H9 (cell line): Measurements from ENCODE around the gene PCBP4. TPM values are rescaled to one million over a fixed set of nuclear protein-coding genes. Genes with fewer than 3 reads are reported as not detected.

Experiments used
- DNase-seq: peaks from one replicate; pipeline ENCODE4 v3.0.0-alpha.2; 2017
- H2AFZ ChIP-seq: one replicate; pipeline ENCODE4 v1.6.1; 2013; ENCODE audit warnings: mild to moderate bottlenecking, low read length, control low read depth, moderate library complexity
- H2AK5ac ChIP-seq: 2 replicates; pipeline ENCODE4 v1.6.1; 2013; ENCODE audit warnings: low read length, control low read depth, mixed read lengths; ENCODE audit not compliant: insufficient read length
- H2BK120ac ChIP-seq: one replicate; pipeline ENCODE4 v1.6.1; 2013; ENCODE audit warnings: low read depth, mild to moderate bottlenecking, low read length, control low read depth, inconsistent platforms; ENCODE audit not compliant: poor library complexity, severe bottlenecking
- H2BK12ac ChIP-seq: 2 replicates; pipeline ENCODE4 v1.6.1; 2013; ENCODE audit warnings: low read length, control low read depth, mixed read lengths, low read depth; ENCODE audit not compliant: insufficient read length
- H2BK15ac ChIP-seq: 2 replicates; pipeline ENCODE4 v1.6.1; 2013; ENCODE audit warnings: low read depth, low read length, control low read depth
- H2BK20ac ChIP-seq: one replicate; pipeline ENCODE4 v1.6.1; 2013; ENCODE audit warnings: low read depth, mild to moderate bottlenecking, low read length, control low read depth, inconsistent platforms; ENCODE audit not compliant: poor library complexity, severe bottlenecking
- H2BK5ac ChIP-seq: 2 replicates; pipeline ENCODE4 v1.6.1; 2013; ENCODE audit warnings: low read length, control low read depth, mixed read lengths; ENCODE audit not compliant: insufficient read length
- H3K14ac ChIP-seq: 2 replicates; pipeline ENCODE4 v1.6.1; 2013; ENCODE audit warnings: low read length, control low read depth; ENCODE audit not compliant: insufficient read depth
- H3K18ac ChIP-seq: 2 replicates; pipeline ENCODE4 v1.6.1; 2013; ENCODE audit warnings: low read depth, mild to moderate bottlenecking, mixed read lengths, low read length, control low read depth; ENCODE audit not compliant: insufficient read length
- H3K23ac ChIP-seq: 2 replicates; pipeline ENCODE4 v1.6.1; 2013; ENCODE audit warnings: low read length, control low read depth, mixed read lengths, low read depth; ENCODE audit not compliant: insufficient read length
- H3K23me2 ChIP-seq: 2 replicates; pipeline ENCODE4 v1.6.1; 2013; ENCODE audit warnings: low read depth, mild to moderate bottlenecking, mixed read lengths, low read length, control low read depth; ENCODE audit not compliant: insufficient read length, poor library complexity, severe bottlenecking
- H3K27ac ChIP-seq: 2 replicates; pipeline ENCODE4 v1.5.1; 2013; ENCODE audit warnings: low read length, control low read depth, mixed read lengths, low read depth; ENCODE audit not compliant: insufficient read length
- H3K27me3 ChIP-seq: 2 replicates; pipeline ENCODE4 v1.6.1; 2013; ENCODE audit warnings: low read length, control low read depth, inconsistent platforms; ENCODE audit not compliant: insufficient read depth
- H3K4ac ChIP-seq: 2 replicates; pipeline ENCODE4 v1.6.1; 2013; ENCODE audit warnings: low read depth, mild to moderate bottlenecking, control low read depth, inconsistent platforms, low read length, moderate library complexity
- H3K4me1 ChIP-seq: 2 replicates; pipeline ENCODE4 v1.6.1; 2013; ENCODE audit warnings: low read length, control low read depth, inconsistent platforms; ENCODE audit not compliant: insufficient read depth
- H3K4me2 ChIP-seq: 2 replicates; pipeline ENCODE4 v1.6.1; 2013; ENCODE audit warnings: low read length, control low read depth, mixed read lengths; ENCODE audit not compliant: insufficient read length, insufficient read depth
- H3K56ac ChIP-seq: 2 replicates; pipeline ENCODE4 v1.6.1; 2013; ENCODE audit warnings: low read depth, mild to moderate bottlenecking, mixed read lengths, low read length, control low read depth; ENCODE audit not compliant: insufficient read length
- H3K79me1 ChIP-seq: 2 replicates; pipeline ENCODE4 v1.6.1; 2013; ENCODE audit warnings: low read depth, mild to moderate bottlenecking, moderate library complexity, low read length, control low read depth, inconsistent platforms; ENCODE audit not compliant: insufficient read depth, poor library complexity, severe bottlenecking
- H3K79me2 ChIP-seq: 2 replicates; pipeline ENCODE4 v1.6.1; 2013; ENCODE audit warnings: low read length, control low read depth, inconsistent platforms; ENCODE audit not compliant: insufficient read depth
- H3K9ac ChIP-seq: 2 replicates; pipeline ENCODE4 v1.6.1; 2013; ENCODE audit warnings: low read length, control low read depth, mixed read lengths; ENCODE audit not compliant: insufficient read length; ENCODE audit errors: extremely low read depth
- H3K9me3 ChIP-seq: one replicate; pipeline ENCODE4 v1.6.1; 2013; ENCODE audit warnings: low read depth, low read length, inconsistent platforms; ENCODE audit not compliant: control insufficient read depth
- H3T11ph ChIP-seq: one replicate; pipeline ENCODE4 v1.6.1; 2013; ENCODE audit warnings: mild to moderate bottlenecking, low read length, control low read depth, inconsistent platforms
- H4K20me1 ChIP-seq: one replicate; pipeline ENCODE4 v1.6.1; 2013; ENCODE audit not compliant: control insufficient read depth, insufficient read length, insufficient read depth
- H4K5ac ChIP-seq: 2 replicates; pipeline ENCODE4 v1.6.1; 2013; ENCODE audit warnings: low read depth, mild to moderate bottlenecking, mixed read lengths, low read length, control low read depth; ENCODE audit not compliant: insufficient read length
- H4K8ac ChIP-seq: replicated peaks from 2 replicates; pipeline ENCODE4 v1.6.1; 2013; ENCODE audit warnings: low read length, control low read depth, mixed read lengths, low read depth; ENCODE audit not compliant: insufficient read length
- H4K91ac ChIP-seq: 2 replicates; pipeline ENCODE4 v1.6.1; 2013; ENCODE audit warnings: low read depth, mild to moderate bottlenecking, moderate library complexity, mixed read lengths, low read length, control low read depth; ENCODE audit not compliant: insufficient read length
- H3K27ac Mint-ChIP-seq, 3 experiments: 2 replicates in 2 of 3; 3 replicates in 1 of 3; pipeline ENCODE4 v1.8.0; 2020 to 2021; ENCODE audit warnings: mixed read lengths in 3 of 3, mild to moderate bottlenecking in 1 of 3, moderate library complexity in 1 of 3
- H3K27me3 Mint-ChIP-seq: 2 replicates; pipeline ENCODE4 v1.8.0; 2021; ENCODE audit warnings: low read depth, mild to moderate bottlenecking, moderate library complexity, mixed read lengths
- H3K36me3 Mint-ChIP-seq, 3 experiments: 2 replicates in 2 of 3; 3 replicates in 1 of 3; pipeline ENCODE4 v1.8.0; 2020 to 2021; ENCODE audit warnings: low read depth in 3 of 3, mixed read lengths in 3 of 3; ENCODE audit not compliant: insufficient read depth in 1 of 3
- H3K4me1 Mint-ChIP-seq, 2 experiments: 2 replicates each; pipeline ENCODE4 v1.8.0; 2020; ENCODE audit warnings: mixed read lengths in 2 of 2
- H3K4me3 Mint-ChIP-seq, 2 experiments: 2 replicates in 1 of 2; 3 replicates in 1 of 2; pipeline ENCODE4 v1.8.0; 2020 to 2021; ENCODE audit warnings: mild to moderate bottlenecking in 2 of 2, mixed read lengths in 2 of 2, moderate library complexity in 1 of 2
- H3K9me3 Mint-ChIP-seq, 2 experiments: 2 replicates in 1 of 2; 3 replicates in 1 of 2; pipeline ENCODE4 v1.8.0; 2020; ENCODE audit warnings: mild to moderate bottlenecking in 2 of 2, mixed read lengths in 2 of 2, moderate library complexity in 1 of 2
- WGBS: extraction: QIAGEN DNeasy Blood & Tissue Kit; methylation state at CpG from one replicate; pipeline ENCODE4 v1.1.7; 2013; ENCODE audit warnings: missing lambda C conversion rate, low lambda C conversion rate, mixed read lengths; ENCODE audit not compliant: insufficient read length; ENCODE audit errors: extremely low coverage; 5-methylcytosine and 5-hydroxymethylcytosine counted together
- total RNA-seq: library from RNA; stranded (reverse); gene quantifications from 2 replicates; pipeline ENCODE4 v1.2.1, GENCODE V29; 2021
- TF ChIP-seq, protein P1 (sequence below): fragments of 200-600 bp; sonication (generic); conservative IDR thresholded peaks from 3 replicates; pipeline ENCODE4 v1.8.0; 2021; ENCODE audit warnings: antibody characterized with exemption, mild to moderate bottlenecking

Gene PCBP4
- total RNA-seq, 1 experiment from 2014 or later: 24.6 TPM

- WGBS: no CpG with 5 or more reads among the region's 15 CpGs
- H3K9me3 Mint-ChIP-seq: no peaks in the 10 kb centered on the region
Measured at GRCh38 chr3:52005571-52005986, 38.3 kb upstream of the PCBP4 start.

More at GRCh38 chr3:52005571-52005986, 38.3 kb upstream of the PCBP4 start:
- peaks cover 15% of the 10 kb centered on the region; the same call in 1 of the 2 replicates for H3K4me1 ChIP-seq
- no peak overlapping the region for H2BK20ac ChIP-seq
- peak; percentile 84 for DNase-seq
- H2BK15ac ChIP-seq: no peak overlapping the region
- H3K23ac ChIP-seq: no peak overlapping the region
- H2BK5ac ChIP-seq: no peak overlapping the region
- no peaks in the 10 kb centered on the region for H3K79me2 ChIP-seq
- H3K4ac ChIP-seq: no peak overlapping the region
- H2AFZ ChIP-seq: no peak overlapping the region
- peak overlapping the region; percentile 45 to 75 for H3K4me3 Mint-ChIP-seq
- H3K27ac Mint-ChIP-seq: peak overlapping the region in 2 of 3 experiments; percentile 64 to 77; a peak in 1 of 7 replicates
- no peaks in the 10 kb centered on the region for H3K23me2 ChIP-seq
- no peak overlapping the region for H3K9ac ChIP-seq
- H4K8ac ChIP-seq: no peak overlapping the region
- no peak overlapping the region for H2AK5ac ChIP-seq
- no peaks in the 10 kb centered on the region; a peak in 1 of 7 replicates for H3K36me3 Mint-ChIP-seq
- peaks cover 51 to 62% of the 10 kb centered on the region in 2 experiments for H3K4me1 Mint-ChIP-seq
- H3K27me3 Mint-ChIP-seq: peaks cover 4% of the 10 kb centered on the region
- no peaks in the 10 kb centered on the region for H3K9me3 ChIP-seq
- H3K18ac ChIP-seq: no peak overlapping the region
- H4K20me1 ChIP-seq: no peaks in the 10 kb centered on the region
- H4K91ac ChIP-seq: no peak overlapping the region
- no peak overlapping the region for H3K56ac ChIP-seq
- no peak overlapping the region for H4K5ac ChIP-seq
- H3K14ac ChIP-seq: 0 out of 2 replicates have a peak overlapping the region, but pooled peaks have one; percentile 5
- no peak overlapping the region for H3T11ph ChIP-seq
- H3K79me1 ChIP-seq: no peaks in the 10 kb centered on the region
- H2BK120ac ChIP-seq: no peak overlapping the region
- H3K4me2 ChIP-seq: peak overlapping the region; percentile 36
- H3K27me3 ChIP-seq: no peaks in the 10 kb centered on the region
- TF ChIP-seq, protein P1, sequence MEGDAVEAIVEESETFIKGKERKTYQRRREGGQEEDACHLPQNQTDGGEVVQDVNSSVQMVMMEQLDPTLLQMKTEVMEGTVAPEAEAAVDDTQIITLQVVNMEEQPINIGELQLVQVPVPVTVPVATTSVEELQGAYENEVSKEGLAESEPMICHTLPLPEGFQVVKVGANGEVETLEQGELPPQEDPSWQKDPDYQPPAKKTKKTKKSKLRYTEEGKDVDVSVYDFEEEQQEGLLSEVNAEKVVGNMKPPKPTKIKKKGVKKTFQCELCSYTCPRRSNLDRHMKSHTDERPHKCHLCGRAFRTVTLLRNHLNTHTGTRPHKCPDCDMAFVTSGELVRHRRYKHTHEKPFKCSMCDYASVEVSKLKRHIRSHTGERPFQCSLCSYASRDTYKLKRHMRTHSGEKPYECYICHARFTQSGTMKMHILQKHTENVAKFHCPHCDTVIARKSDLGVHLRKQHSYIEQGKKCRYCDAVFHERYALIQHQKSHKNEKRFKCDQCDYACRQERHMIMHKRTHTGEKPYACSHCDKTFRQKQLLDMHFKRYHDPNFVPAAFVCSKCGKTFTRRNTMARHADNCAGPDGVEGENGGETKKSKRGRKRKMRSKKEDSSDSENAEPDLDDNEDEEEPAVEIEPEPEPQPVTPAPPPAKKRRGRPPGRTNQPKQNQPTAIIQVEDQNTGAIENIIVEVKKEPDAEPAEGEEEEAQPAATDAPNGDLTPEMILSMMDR: no peak
- no peak overlapping the region for H3K27ac ChIP-seq
- no peak overlapping the region for H2BK12ac ChIP-seq
